Colonic mucosa (tissue), 4 donors: ENCODE data around the gene MREG. TPM values are rescaled to one million over a fixed set of nuclear protein-coding genes. Genes with fewer than 3 reads are reported as not detected.
A peak's percentile ranks its signal among the peaks of the same experiment; 100 is the strongest.
"Not testable (repeated sequence)": the region's sequence is repeated elsewhere in the genome, so short reads cannot be mapped to it uniquely, and the experiment has no call there.

ENCODE experiments used
- DNase-seq: peaks from one replicate; pipeline ENCODE4 v3.0.0-alpha.2; 2020
- H3K27ac ChIP-seq: fragments of 200-600 bp; one replicate; pipeline ENCODE4 v1.8.0; 2021
- H3K27me3 ChIP-seq: fragments of 200-600 bp; one replicate; pipeline ENCODE4 v1.8.0; 2021
- H3K36me3 ChIP-seq: fragments of 200-600 bp; one replicate; pipeline ENCODE4 v1.8.0; 2021
- H3K4me1 ChIP-seq: fragments of 200-600 bp; one replicate; pipeline ENCODE4 v1.8.0; 2021; ENCODE audit warnings: mild to moderate bottlenecking
- H3K4me3 ChIP-seq: fragments of 200-600 bp; one replicate; pipeline ENCODE4 v1.8.0; 2021
- H3K9ac ChIP-seq, 2 donors: one replicate each; pipeline ENCODE4 v1.7.0; 2013; ENCODE audit warnings: control low read depth in 2 of 2, low read depth in 2 of 2, low read length in 2 of 2
- H3K9me3 ChIP-seq: fragments of 200-600 bp; one replicate; pipeline ENCODE4 v1.8.0; 2021
- CTCF ChIP-seq: fragments of 200-600 bp; IDR thresholded peaks from one replicate; pipeline ENCODE4 v1.8.0; 2022; ENCODE audit warnings: antibody characterized with exemption, mild to moderate bottlenecking
- intact Hi-C: fragments of 100-400 bp; cut with DNase I; formaldehyde crosslinking; loops from one replicate; pipeline ENCODE4 v1.14.1; 2022
- total RNA-seq, 2 donors: library from RNA; stranded (reverse); fragmentation: NEBNext Ultra II Directional in 1 of 2; extraction: Animal tissue kit (Norgen Biotek cat#: 25700) in 1 of 2; gene quantifications; one replicate each; pipeline ENCODE4 v1.2.1, GENCODE V29; 2021
- donor health status: healthy.
- donor health status: DM: no; HTN: no; CAD: no.
- donor health status: DM: no; HTN: no; CAD: no.

MREG gene
- total RNA-seq, 2 donors from 2014 or later, result 8.5 to 9.4 TPM

DNA sequence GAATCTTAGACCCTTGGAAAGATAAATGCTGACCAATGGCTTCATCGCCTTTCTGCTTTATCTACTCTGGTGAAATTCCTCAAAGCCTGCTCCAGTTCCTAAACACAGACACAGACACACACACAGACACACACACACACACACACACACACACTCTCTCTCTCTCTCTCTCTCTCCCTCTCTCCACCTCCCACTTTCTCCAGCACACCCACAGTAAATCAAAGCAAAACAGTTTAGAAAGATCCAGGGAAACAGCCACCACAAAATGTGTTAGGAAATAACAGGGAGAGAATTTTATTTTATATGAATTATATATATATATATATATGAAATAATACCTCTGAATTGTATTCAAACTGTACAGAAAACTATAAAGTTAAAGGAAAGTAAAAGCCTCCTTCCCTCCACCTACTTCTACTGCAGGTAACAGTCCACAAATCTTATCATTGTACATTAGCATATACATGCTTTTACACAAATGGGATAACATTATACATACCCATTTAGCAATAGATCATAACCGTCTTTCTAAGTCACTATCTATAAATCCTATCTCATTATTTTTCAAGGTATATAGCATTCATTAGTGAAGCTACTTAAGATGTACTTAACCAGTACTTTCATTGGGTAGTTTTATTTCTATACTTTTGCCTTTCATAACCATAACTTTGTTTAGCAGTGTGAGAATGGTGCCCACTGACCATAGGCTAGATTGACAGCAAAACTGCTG is 38.5 kb downstream of the MREG start:
- H3K4me1 ChIP-seq, result no peaks in the 10 kb centered on the region
- intact Hi-C loops, result no loop called here
- H3K27ac ChIP-seq, result no peak overlapping the region
- H3K27me3 ChIP-seq, result no peaks in the 10 kb centered on the region
- no peak for DNase-seq
- H3K9ac ChIP-seq, result no peak overlapping the region
- H3K36me3 ChIP-seq, result no peaks in the 10 kb centered on the region
- no peaks in the 10 kb centered on the region for H3K9me3 ChIP-seq
- TF ChIP-seq CTCF, result no peak
- no peak overlapping the region for H3K4me3 ChIP-seq

GRCh38 chr2:215973954-215974699 is 39.2 kb downstream of the MREG start:
- no peaks in the 10 kb centered on the region for H3K36me3 ChIP-seq
- TF ChIP-seq CTCF, result no peak
- H3K27me3 ChIP-seq, result no peaks in the 10 kb centered on the region
- no peak overlapping the region for H3K4me3 ChIP-seq
- H3K27ac ChIP-seq, result no peak overlapping the region
- H3K9me3 ChIP-seq, result no peaks in the 10 kb centered on the region
- H3K9ac ChIP-seq, result no peak overlapping the region
- H3K4me1 ChIP-seq, result no peaks in the 10 kb centered on the region
- intact Hi-C loops, result no loop called here
- peak; percentile 40 for DNase-seq

GRCh38 chr2:215973145-215973792 is 40.1 kb downstream of the MREG start:
- TF ChIP-seq CTCF, result no peak
- H3K36me3 ChIP-seq, result no peaks in the 10 kb centered on the region
- no peak overlapping the region for H3K9ac ChIP-seq
- H3K4me3 ChIP-seq, result no peak overlapping the region
- no peaks in the 10 kb centered on the region for H3K4me1 ChIP-seq
- no peaks in the 10 kb centered on the region for H3K27me3 ChIP-seq
- intact Hi-C loops, result no loop called here
- no peaks in the 10 kb centered on the region for H3K9me3 ChIP-seq
- no peak overlapping the region for H3K27ac ChIP-seq
- no peak for DNase-seq

GRCh38 chr2:215971671-215972070 is 41.7 kb downstream of the MREG start:
- H3K4me3 ChIP-seq, result no peak overlapping the region
- no peaks in the 10 kb centered on the region for H3K4me1 ChIP-seq
- H3K9me3 ChIP-seq, result no peaks in the 10 kb centered on the region
- no peak overlapping the region for H3K27ac ChIP-seq
- H3K9ac ChIP-seq, result no peak overlapping the region
- TF ChIP-seq CTCF, result no peak
- H3K36me3 ChIP-seq, result no peaks in the 10 kb centered on the region
- H3K27me3 ChIP-seq, result no peaks in the 10 kb centered on the region
- DNase-seq, result no peak
- intact Hi-C loops, result no loop called here

DNA sequence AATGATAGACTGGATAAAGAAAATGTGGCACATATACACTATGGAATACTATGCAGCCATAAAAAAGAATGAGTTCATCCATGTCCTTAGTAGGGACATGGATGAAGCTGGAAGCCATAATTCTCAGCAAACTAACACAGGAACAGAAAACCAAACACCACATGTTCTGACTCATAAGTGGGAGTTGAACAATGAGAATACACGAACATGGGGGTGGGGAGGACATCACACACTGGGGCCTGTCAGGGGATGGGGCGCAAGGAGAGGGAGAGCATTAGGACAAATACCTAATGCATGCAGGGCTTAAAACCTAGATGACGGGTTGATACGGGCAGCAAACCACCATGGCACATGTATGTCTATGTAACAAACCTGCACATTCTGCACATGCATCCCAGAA is 42.5 kb downstream of the MREG start:
- H3K27ac ChIP-seq, H3K9me3 ChIP-seq, H3K9ac ChIP-seq, DNase-seq, H3K36me3 ChIP-seq, intact Hi-C loops, H3K27me3 ChIP-seq, H3K4me1 ChIP-seq, H3K4me3 ChIP-seq: not testable (repeated sequence)
